Suppressor macrophage treated with lipopolysaccharide for 1 hour (primary cell): ENCODE measurements around the gene NOTCH1.
A peak's percentile ranks its signal among the peaks of the same experiment; 100 is the strongest.

Source experiments
- DNase-seq, 3 donors: peaks; one replicate each; pipeline ENCODE4 v3.0.0-alpha.2; 2020 to 2022

NOTCH1 gene

DNA sequence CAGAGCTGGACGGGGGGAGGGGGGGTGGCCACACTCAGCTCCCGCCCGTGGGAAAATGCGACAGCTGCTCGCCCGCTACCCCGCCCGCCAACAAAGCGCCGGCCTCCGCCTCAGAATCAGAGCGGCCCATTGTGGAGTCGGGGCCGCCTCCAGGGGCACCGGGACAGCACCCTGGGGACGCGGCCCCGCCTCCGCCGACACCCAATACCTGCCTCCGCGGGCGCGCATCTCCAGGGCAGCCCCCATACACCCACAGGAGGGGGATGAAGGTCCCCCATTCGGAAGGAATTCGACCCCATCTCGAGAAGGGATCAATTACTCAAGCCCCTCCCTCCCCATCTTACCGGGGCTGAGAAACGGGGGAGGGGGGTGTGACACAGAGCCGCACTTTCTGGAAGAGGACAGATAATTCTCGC lies 1.3 kb downstream of the NOTCH1 start:
- peak; percentile 54 to 71 (median 55) for DNase-seq

DNA sequence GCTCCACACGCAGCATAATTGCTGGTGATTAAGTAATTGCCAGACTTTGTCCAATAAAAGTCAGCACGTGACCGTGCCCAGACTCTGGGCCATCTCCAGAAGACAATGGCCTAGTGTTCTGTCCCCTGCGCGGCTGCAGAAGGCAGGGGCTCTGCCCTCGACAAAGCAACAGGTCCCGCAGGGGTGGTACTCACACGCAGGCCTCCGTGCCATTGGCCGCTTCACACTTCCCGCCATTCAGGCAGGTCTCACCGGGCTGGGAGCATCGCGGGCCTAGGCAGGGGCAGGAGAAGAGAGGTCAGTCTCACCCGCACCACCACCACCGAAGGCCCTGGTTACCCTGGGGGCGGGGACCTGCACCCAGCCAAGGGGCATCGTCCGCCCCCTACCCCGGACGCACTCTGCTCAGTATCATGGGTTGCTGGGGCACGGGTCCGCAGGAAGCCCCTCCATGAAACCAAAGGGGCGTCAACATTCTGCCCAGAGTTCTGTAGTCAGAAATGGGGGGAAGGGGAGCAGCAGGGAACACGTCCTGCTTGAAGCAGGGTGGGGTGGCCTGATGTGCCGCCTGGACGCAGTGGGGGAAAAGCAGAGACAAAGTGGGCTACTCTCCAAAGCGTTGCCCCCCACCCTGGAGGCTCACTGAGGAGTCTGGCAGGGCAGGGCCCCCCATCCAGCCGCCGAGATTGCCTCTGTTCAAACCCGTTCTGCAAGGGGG lies 1.9 kb downstream of the NOTCH1 start:
- DNase-seq = no peak

DNA sequence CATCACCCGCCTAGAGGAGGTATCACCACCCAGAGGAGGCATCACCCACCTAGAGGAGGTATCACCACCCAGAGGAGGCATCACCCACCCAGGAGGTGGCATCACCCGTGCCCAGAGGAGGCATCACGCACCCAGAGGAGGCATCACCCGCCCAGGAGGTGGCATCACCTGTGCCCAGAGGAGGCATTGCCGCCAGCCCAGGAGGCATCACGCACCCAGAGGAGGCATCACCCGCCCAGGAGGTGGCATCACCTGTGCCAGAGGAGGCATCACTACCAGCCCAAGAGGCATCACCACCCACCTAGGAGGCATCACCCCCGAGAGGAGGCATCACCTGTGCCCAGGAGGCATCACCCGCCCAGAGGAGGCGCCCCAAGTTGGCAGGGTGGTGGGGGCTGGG lies 2.6 kb downstream of the NOTCH1 start:
- DNase-seq = no peak

DNA sequence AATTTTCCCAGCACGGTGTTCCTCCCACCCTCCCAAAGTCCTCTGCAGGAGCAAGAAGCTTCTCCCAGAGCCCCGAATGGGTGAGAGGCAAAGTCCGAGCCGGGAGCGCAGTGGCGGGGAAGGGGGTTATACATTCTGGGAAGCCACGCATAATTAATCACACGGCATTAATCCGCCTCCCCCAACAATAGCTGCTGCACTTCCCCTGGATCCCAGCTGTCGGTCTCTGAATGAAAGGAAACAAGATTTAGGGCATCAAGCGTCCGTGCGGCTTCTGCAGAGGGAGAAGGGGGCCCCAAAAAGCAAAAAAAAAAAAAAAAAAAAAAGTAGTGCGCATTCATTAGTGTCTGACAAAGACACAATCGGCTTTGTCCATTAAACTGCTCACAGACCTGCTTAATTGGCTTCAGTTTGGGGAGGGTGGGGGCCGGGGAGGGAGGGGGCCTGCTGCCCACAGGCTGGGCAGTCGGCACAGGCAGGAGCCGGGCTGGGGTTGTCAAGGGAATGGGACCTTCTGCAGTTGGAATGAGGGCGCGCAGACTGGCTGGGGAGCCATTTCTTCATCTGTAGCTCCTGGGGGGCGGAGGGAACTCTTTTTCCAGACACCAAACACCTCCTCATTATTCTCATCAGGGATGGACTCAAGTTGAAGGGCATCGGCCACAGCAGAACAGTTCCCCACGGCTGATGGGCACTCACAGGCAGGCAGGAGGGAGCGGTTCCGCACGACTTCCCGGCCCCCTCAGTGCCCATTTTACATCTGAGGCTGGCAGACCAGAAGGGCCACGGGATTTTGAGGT lies 3.4 kb downstream of the NOTCH1 start:
- DNase-seq = no peak

DNA sequence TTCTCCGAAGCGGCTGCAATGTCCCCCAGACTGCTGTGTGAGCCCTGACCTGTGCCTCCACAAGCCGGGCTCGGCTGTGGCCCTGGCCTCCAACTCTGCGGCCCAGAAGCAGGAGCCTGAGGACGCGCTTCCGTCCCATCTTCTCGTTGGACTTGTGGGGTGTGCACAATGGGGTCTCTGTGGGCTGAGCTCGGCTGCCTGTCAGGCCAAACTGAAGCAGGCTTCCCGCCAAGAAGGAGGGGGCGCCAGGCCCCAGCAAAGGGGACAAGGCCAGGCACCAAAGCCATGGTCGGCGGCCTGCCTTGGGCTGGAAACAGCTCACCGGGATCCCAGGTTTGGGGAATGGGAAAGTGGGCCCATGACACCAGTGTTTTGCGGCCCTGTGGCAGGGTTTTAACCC lies 4.1 kb downstream of the NOTCH1 start:
- DNase-seq = no peak

DNA sequence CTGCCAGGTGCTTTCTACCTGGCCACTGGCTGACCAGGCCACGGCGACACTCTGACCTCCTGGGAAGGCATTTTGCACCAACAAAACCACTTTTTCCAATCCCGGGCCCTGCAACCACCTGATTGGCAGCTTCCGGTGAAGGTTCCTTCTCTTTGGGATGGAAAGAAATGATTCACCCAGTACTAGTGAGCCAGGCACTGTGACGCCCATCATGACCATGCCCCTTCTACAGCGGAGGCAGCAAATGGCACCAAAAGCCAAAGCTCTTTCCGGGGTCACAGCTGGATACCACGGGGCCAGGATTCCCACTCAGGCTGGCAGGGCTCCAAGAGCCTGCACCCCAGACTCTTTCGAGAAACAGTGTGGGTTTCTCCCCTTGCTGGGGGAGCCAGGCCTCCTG lies 4.7 kb downstream of the NOTCH1 start:
- peak in 2 of 3 donors; percentile 47 to 51 for DNase-seq

DNA sequence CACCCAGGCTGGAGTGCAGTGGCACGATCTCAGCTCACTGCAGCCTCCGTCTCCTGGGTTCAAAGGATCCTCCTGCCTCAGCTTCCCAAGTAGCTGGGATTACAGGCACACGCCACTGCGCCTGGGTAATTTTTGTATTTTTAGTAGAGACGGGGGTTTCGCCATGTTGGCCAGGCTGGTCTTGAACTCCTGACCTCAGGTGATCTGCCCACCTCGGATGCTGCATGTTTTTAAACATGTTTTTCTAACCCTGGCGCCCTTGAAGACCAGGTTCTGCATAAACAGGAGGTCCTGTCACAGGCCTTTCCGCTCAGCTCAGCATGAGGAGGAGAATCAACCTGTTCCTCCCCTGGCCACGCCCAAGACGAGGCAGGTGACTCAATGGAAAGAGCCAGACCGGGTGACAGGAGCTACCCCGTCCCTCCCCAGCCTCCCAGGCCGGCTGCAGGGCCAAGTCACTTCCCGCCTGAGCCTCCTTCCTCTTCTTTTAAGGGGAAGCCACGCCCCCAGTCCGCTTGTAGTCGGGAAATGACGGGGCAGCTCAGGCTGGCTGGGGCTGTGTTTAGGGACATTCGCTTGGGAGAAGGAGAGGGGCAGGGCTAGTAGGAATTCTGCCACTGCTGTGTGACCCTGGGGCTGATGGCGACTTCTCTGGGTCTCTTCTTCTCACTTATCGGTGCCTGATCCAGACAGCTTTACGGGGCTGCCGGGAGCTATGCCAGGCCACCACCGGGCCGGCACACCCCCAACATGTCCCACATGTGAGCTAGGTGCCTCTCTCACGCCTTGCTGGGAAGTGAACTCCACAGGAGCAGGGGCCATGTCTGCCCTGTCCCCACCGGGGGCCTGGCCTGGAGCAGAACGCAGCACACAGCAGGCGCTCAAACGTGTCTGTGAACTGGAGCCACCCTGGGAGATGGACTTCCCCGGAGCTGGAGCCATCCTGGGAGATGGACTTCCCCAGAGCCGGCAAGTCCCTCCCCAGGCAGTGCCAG lies 6.1 kb downstream of the NOTCH1 start:
- peak; percentile 98 to 99 (median 98) for DNase-seq

DNA sequence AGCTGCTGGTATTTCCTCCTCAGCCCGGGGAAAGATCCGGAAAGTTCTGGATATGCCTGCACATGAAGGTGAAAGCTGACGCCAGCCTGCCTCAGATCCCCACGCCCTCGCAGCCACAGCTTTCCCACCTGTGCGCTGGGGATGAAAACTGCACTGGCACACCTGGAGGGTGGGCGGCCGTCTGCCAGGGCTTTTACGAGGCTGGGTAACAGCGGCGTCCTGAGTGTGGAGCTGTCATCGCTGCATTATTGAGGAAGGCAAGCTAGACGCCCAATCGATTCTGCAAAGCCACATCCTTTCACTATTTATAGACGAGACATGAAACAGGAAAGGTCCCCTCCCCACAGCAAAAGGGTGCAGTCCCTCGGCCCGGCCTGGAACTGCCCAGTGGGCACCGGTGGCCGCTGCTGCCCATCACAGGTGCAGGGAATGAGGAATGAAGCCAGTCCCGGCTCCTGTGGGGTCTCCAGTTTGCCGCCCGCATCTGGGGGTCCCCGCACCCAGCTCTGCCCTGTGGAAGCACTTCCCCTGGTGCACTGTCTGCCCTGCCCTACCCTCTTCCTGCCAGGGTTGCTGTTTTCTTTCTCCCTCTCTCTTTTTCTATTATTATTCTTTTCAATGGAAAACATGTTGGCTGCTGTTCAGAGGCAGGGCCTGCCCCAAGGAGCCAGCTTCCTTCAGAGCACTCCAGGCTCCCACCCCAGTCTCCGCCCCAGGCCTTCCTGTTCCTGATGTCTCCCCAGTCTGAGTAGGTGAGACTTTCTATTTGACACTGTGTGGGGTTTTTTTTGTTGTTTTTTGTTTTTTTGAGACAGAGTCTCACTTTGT lies 7.0 kb downstream of the NOTCH1 start:
- peak; percentile 27 to 54 (median 40) for DNase-seq

DNA sequence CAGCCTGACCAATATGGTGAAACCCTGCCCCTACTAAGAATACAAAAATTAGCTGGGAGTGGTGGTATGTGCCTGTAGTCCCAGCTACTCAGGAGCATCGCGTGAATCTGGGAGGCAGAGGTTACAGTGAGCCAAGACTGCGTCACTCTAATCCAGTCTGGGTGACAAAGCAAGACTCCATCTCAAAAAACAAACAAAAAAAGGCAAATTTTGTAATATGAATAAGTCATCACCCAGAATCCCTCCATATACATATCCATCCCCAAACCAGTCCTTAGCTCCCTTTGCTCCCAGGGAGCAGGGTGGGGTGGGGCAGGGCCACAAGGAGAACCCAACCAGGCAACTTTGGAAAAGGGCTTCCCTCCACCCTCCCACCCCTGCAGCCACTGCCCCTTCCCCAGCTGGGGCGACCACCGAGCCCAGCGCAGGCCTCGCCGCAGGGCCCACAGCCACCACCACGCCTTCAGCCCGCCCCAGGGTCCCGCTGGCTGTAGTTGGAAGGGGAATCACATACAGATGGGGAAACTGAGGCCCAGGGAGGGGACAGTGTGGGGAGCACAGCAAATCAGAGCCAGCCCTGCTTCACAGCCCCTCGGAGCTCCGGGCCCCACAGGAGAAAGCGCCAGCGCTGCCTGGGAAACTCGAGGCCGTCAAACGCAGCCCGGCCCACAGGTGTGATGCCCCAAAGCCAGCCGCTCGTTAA lies 7.8 kb downstream of the NOTCH1 start:
- DNase-seq = peak in 2 of 3 donors; percentile 22 to 39

DNA sequence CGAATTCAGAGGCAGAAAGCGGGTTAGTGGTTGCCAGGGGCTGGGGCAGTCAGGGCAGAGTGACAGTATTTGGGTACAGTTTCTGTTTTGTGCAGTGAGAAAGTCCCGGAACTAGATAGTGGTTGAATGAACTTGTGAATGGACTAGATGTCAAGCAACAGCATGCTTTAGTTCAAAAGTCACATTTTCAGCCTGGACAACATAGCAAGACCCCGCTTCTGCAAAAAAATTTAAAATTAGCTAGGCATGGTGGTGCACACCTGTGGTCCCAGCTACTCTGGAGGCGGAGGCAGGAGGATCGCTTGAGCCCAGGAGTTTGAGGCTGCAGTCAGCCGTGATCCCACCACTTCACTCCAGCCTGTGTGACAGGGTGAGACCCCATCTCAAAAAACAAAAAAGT lies 8.4 kb downstream of the NOTCH1 start:
- DNase-seq = no peak

DNA sequence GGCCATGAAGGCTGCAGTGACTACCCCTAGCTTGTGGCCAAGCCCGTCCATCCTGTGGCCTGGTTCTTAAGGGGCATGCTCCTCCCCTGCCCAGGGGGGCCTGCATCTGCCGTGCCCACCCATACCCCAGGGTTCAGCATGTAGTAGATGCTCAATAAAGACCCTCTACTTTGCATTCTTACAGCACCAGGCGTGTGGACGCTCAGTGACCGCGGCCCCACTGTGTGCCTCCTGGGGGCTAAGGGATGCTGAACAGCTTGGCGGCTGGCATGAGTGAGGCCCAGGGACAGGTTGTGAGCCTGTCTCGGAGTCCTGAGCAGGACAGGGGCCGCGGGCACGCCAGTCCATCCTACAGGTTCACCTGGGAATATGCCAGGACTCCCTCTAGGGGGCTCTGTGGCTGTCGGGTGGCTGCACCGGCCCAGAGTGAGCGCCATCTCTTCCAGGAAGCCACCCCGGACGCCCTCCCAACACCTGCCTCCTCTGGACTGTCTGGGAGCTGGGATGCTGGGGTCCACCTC lies 9.1 kb downstream of the NOTCH1 start:
- no peak for DNase-seq

DNA sequence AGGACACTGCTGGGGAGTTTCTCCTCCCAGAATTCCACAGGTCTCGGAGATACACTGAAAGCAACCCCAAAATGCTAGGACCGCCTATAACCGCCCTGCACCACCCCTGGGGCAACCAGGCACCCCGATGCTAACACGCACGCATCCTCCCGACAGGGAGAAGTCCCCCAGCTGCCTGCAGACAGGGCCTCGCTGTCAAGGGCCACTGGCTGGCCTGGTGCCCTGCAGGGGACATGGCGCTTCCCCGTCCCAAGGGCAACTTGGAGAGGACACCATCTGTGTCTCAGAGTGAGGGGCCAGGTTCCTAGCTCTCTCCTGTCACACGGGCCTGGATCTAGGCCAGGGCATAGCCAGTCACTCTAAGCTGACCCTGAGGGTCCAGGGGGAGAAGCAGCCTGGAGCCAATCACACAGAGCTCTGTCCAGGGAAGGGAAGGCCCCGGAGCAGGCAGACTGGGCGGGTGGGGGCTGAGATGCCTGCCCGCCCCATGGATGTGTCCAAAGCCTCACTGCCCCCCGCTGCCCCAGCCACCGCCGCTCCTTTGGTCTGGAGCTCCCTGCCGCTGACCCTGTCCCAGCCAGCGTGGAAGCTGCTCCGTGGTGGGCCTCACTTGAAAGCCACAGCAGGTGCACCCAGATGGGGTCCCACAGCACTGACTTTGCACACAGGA lies 9.7 kb downstream of the NOTCH1 start:
- DNase-seq = no peak

DNA sequence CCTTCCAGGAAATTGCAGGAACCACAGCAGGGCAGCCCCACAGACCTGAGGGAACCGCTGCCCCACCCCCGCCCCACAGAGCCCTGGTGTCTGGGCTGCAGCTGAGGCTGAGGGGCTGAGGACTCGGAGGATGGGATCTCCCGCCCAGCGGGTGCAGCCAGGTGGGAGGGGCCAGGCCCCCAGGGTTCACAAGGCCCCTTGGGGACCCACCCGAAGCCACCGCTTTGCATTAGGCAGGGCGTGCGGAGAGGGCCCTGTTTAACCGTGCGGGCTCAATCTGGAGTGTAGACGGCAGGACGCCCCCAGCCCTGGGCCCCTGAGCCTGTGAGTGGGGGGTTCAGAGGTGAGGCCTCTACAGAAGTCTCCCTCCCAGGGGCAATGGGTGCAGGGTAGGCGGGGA lies 10.8 kb downstream of the NOTCH1 start:
- no peak for DNase-seq

DNA sequence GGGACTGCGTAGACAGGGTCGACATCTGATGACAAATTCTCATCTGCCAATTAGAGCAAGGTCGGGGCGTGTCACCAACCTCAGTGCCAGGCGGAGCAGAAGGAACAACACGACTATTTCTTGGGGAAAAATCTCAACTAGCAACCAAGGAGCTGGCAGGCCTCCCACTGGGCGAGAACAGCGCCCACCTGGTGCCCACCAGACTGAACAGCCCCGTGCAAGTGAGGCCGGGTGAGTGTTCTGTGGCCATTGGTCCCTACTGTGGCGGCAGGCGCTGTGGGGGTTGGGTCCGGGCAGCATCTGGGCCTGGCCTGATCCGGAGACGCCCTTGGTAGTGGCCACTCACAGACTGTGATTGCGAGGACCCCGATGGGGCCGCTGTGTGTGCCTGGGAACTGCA lies 11.5 kb downstream of the NOTCH1 start:
- DNase-seq = peak in 1 of 3 donors; percentile 41

DNA sequence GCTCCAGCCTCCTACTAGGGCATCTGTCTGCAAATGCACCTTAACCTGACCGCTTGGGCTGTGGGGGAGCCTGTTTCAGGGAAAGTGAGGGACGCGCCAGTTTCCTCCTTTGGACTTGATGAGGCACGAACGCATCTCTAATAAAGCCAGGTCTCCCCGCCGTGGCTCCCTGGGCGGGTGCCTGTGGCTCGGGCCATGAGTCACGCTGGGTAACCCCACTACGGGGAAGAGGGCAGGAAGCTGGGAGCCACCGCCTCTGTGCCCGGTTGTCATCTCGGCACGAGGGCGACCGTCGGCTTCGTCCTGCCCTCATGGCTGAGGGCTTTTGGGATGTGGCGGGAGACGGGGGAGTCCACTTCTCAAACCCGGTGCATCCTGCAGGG lies 12.1 kb downstream of the NOTCH1 start:
- peak; percentile 95 to 96 (median 96) for DNase-seq

DNA sequence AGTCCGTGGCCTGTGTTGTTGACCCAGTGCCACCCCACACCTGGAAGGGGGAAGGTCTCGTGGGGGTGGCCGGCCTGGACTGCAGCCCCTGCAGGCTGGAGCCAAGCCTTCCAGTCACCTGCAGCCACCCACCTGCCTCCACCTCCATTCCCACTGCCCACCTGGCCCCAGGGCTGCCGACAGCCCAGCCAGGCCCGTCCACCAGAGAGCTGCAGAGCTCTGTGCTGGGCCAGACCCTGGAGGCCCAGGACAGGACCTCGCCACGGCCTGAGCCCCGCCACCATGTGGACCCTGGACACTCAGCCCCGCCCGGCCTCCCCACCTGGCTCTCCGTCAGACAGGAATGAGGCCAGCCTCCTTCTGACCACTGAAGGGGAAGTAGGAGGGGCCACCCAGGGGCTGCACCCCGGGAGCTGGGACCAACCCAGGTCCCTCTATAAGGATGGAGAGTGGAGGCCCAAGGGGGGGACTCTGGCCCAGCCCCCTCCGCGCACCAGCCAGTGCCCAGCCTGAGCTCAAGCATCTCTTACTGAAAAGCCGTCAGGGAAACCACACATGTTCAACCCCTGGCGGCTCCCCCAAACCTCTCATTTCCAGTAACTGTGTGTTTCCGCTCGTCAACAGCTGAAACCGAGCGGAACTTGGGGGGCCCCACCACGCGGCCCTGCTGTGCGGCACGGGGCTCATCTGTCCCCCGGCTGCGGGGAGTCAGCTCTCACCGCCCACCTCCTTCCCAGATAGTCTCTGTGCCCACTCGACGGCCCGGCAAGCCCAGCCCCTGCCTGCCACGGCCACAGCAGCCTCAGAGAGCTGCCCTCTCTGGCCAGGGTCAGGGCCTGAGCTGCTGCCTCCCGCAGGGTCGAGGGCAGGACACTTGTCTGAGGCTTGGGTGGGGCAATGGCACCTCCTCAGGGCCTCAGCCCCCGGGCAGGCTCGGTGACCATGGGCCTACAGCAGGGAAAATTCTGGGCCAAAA lies 12.8 kb downstream of the NOTCH1 start:
- peak in 1 of 3 donors; percentile 10 for DNase-seq

DNA sequence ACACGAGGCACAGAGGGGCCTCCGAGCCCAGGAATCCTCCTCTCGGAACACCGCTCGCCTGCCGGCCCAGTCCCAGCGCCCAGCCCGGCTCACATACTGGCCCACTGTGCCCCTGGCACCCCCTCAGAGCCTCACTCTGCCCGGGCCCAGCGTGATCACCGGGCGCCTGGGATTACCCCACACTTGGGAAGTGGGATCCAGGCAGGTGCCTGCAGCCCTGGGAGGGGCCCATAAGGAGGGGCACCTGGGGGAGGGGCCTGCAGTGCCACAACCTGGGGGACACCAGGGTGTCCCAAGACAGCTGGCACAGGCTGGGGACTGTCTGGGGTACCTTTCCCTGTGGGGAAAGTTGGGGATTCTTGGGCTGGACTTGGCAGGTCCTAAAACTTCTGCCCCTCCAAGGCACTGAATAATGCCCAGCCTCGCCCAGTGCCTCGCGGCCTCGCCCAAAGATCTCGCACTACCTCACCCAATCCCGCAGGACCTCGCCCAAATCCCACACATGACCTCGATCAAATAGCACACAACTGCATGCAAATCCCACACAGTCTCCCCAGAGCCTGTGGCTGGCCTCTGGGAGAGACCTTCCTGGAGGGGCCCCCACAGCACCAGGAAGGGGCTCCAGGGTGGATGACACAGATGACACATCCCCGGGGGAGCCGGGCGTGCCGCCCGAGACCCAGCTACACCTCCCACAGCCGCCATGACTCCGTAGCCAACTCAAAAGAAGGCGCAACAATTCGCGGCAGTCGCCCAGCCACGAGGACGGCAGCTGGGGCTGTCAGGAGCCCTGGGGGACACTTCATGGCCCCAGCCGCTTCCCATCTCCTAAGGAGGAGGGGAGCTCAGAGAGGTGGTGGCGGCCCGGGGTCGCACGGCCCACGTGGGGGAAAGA lies 13.7 kb downstream of the NOTCH1 start:
- DNase-seq = peak in 1 of 3 donors; percentile 21

DNA sequence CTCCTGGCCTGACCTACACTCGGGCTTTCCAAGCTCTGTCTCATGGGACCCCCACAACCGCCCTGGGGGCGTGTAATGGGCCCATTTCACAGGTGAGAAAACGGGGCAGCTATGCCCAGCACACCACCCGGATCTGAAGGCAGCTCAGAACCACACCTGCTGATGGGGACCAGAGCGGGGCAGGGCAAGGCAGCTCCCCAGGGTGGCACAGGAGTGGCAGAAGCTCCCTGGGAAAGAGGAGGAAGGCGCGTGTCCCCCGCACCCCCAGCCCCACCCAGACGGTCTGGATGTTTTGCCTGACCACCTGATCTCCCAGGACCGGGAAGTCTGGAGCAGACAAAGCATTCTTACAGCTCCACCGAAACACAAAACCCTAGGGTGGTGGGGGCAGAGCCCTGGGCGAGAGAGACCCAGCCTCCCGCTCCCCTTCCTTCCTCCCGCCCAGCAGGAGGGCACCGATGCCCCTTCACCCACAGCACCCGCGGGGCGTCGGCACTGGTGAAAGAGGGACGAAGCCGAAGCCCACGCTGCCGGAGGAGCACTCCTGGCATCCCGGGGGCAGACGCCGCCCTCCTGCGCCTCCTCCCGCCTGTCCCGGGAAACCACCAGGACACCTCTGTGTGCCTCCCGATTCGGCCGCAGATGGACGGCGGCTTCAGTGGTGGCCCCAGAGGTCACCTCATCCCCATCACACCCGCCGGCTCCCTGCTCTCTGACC lies 14.5 kb downstream of the NOTCH1 start:
- no peak for DNase-seq
